Activated T-cell treated with anti-CD3 and anti-CD28 coated beads for 1 hour (primary cell): ENCODE measurements around the gene PRIMPOL.
A peak's percentile ranks its signal among the peaks of the same experiment; 100 is the strongest.
"Not testable (repeated sequence)": the region's sequence is repeated elsewhere in the genome, so short reads cannot be mapped to it uniquely, and the experiment has no call there.

Source experiments
- DNase-seq: peaks from one replicate; pipeline ENCODE4 v3.0.0-alpha.2; 2020; ENCODE audit warnings: low read depth

Gene PRIMPOL, protein sequence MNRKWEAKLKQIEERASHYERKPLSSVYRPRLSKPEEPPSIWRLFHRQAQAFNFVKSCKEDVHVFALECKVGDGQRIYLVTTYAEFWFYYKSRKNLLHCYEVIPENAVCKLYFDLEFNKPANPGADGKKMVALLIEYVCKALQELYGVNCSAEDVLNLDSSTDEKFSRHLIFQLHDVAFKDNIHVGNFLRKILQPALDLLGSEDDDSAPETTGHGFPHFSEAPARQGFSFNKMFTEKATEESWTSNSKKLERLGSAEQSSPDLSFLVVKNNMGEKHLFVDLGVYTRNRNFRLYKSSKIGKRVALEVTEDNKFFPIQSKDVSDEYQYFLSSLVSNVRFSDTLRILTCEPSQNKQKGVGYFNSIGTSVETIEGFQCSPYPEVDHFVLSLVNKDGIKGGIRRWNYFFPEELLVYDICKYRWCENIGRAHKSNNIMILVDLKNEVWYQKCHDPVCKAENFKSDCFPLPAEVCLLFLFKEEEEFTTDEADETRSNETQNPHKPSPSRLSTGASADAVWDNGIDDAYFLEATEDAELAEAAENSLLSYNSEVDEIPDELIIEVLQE

DNA sequence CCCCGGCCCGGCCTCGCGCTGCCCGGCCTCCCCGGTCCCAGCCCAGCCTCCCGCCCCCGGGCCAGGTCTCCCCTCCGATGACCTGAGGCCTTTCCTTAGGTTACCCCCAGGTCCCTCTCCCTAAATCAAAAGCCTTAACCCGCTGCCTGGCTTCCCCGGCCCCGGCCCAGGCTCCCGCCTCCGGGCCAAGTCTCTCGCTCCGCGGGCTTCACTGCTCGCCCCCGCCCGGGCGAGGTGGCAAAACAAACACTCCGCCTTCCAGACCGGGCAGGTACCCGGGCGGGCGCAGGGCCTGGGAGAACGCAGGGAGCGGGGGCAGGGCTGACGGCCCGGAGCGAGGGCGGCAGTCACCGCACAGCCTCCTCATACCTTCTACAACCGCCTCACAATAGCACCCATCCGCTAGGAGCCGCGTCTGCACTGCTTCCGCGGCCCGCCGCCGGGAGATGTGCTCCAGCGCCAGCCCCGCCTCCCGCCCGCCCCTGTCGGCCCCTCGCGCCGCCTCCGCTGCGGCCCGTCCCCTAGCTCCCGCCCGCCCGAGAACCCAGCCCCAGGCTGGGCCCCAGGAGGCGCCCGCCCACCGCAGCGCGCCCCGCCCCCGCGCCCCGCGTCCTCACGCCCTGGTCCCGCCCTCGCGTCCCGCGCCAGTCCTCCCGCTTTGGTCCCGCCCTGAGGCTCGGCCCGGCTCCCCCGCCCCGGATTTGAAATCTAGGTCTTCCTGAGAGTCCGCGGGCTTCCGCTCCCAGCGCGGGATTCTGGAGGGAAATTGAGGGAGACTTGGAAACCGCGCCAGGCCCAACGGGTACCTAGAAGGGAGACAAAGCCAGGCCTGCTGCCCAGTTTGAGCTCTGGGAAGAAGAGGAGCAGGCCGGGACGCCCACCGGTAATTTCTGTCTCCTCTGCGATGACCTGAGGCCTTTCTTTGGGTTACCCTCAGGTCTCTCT lies at the start of gene PRIMPOL, which contains the start of gene CASP3:
TSS of gene PRIMPOL (plus strand) at position 713 of the 945 bp plus-strand sequence. CDS start 7,403 bp downstream, outside the sequence.
TSS of gene CASP3 (minus strand) at position 422 of the 945 bp plus-strand sequence. CDS start 10,994 bp downstream, outside the sequence.
- DNase-seq: peak; percentile 92

DNA sequence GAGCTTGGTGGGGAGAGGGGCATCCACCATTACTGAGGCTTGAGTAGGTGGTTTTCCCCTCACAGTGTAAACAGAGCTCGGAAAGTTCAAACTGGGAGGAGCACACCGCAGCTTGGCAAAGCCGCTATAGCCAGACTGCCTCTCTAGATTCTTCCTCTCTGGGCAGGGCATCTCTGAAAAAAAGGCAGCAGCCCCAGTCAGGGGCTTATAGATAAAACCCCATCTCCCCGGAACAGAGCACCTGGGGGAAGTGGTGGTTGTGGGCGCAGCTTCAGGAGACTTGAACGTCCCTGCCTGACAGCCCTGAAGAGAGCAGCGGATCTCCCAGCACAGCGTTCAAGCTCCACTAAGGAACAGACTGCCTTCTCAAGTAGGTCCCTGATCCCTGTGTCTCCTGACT lies 48.6 kb upstream of the PRIMPOL start:
- not testable (repeated sequence) for DNase-seq

DNA sequence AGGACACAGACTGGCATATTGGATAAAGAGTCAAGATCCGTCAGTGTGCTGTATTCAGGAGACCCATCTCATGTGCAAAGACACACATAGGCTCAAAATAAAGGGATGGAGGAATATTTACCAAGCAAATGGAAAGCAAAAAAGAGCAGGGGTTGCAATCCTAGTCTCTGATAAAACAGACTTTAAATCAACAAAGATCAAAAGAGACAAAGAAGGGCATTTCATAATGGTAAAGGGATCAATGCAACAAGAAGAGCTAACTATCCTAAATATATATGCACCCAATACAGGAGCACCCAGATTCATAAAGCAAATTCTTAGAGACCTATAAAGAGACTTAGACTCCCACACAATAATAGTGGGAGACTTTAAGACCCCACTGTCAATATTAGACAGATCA lies 46.7 kb upstream of the PRIMPOL start:
- not testable (repeated sequence) for DNase-seq

DNA sequence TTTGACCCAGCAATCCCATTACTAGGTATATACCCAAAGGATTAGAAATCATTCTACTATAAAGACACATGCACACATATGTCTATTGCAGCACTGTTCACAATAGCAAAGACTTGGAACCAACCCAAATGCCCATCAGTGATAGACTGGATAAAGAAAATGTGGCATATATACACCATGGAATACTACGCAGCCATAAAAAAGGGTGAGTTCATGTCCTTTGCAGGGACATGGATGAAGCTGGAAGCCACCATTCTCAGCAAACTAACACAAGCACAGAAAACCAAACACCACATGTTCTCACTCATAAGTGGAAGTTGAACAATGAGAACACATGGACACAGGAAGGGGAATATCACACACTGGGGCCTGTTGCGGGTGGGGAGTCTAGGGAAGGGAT lies 42.1 kb upstream of the PRIMPOL start:
- DNase-seq: not testable (repeated sequence)

DNA sequence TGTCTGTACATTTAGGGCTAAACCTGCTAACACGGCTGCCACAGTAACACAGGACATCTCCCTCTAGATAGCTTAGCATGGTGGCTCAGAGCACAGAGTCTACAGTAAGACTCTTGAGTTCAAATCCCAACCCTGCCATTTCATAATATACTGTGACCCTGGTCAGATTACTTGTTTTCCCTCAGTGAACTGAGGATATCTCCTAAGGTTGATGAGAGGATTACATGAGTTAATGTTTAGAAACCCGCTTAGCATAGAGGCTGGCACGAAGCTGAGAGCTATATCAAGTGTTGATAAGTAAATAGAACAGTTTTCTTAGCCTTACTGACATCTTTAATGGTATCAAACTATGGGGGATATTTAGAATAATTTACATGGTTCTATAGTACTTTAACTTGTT lies 37.5 kb upstream of the PRIMPOL start:
- no peak for DNase-seq

DNA sequence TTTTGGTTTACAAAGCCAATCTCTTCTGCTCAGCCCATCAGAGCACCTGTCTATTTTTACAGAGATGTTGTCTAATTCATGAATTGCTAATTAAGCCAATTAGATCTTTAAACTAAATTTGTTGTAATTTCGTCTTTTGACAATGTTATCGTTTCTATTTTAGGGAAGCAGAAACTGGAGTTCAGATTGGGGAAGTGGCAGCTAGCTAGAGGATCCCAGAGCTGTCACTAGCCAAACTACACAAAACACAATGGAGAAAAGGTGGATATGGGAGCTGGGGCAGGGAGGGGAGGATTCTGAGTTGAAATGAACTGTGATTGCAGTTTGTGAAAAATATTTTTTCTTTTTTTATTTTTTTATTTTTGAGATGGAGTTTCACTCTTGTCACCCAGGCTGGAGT lies 36.1 kb upstream of the PRIMPOL start:
- DNase-seq: no peak

DNA sequence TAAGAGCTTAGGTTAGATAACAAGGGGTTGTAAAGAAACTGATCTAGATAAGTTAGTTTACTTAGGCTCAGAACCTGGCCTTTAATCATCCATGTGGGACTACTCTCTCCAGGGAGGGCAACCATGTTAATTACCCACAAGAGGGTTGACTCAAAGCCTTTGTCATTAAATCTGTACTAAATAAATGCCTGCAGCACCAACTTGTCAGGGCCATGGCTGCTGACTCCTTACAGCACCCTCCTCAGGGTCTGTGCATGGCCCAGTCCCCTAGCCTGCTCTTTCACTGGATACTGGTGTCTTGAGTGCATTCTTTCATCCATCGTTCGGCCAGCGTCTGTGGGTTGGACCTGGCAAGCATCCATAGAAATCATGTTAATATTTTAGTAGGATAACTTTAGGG lies 35.0 kb upstream of the PRIMPOL start:
- DNase-seq: no peak

DNA sequence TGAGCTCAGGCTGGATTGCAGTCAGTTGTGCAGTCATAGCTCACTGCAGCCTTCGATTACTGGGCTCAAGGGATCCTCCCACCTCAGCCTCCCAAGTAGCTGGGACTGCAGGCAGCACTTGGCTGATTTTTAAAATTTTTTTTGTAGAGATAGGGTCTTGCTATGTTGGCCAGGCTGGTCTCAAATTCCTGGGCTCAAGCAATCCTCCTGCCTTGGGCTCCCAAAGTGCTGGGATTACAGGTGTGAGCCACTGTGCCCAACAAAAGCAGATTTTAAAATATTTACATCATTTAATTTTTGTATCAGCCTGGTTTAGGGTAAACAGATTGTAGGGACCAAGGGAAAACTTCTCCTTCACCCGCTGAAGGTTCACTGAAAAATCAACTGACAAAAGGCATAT lies 33.4 kb upstream of the PRIMPOL start:
- DNase-seq: not testable (repeated sequence)

DNA sequence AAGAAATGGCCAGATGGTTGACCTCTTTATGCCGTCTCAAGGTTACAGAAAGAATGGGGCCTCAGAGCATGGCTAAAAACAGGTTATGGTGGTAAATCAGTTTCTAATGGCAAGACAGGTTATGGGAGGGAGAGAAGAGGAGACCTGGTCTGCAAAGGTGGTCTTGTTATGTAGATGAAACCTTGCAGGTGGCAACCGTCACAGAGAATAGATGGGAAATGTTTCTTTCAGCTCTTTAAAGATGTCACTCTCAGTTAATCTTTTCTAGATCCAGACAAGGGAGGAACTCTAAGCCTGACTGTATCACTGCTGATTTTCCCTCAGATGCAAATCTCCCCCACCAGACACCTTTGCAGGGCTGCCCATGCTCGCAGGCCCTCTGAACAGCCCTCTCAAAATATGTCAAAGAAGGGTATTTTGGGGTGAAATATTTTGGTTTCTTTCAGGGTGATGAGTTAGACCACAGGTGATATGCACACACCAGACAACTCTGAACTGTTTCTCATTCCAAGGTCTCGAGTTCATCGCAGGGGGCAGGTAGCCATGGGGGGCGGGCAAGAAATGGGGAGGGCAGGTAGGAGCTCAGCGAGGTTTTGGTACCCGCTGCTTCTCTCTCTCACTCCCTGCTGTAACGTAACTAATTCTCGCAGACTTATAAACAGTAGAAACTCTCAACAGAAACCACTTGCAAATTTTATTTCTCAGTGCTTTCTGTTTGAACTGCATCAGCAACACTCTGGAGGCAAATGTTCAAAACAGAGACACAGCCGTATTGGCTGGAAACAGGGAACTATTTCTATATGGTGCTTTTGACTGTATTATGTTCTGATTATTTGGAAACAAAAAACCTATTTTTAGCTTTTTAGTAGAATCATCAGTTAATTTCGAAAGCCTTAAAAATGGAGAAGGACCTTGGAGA lies 32.6 kb upstream of the PRIMPOL start:
- DNase-seq: no peak

DNA sequence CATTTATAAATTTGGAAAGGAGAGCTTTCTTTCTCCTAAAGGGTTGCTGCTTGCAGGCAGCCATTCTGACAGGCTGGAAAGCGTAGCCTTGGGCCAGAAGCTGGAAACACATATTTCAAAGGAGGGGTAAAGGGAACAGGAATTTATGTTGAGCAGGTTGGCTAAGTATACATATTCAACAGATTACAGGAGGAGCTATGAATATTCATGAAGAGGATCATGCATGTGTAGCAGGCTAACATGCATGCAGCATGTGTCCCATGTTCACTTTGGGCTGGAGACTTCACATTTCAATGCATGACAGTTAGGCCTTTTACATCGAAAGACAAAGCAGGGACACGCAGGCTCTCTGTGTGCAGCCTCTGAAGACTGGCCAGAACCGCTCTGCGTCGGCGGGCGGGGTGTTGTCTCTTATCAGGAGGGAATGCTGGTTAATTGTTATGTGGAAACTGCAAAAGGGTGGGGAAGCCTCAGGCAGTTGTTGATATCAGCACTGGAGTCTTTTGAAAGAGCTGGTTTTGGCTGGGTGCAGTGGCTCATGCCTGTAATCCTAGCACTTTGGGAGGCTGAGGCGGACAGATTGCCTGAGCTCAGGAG lies 31.8 kb upstream of the PRIMPOL start:
- no peak for DNase-seq

DNA sequence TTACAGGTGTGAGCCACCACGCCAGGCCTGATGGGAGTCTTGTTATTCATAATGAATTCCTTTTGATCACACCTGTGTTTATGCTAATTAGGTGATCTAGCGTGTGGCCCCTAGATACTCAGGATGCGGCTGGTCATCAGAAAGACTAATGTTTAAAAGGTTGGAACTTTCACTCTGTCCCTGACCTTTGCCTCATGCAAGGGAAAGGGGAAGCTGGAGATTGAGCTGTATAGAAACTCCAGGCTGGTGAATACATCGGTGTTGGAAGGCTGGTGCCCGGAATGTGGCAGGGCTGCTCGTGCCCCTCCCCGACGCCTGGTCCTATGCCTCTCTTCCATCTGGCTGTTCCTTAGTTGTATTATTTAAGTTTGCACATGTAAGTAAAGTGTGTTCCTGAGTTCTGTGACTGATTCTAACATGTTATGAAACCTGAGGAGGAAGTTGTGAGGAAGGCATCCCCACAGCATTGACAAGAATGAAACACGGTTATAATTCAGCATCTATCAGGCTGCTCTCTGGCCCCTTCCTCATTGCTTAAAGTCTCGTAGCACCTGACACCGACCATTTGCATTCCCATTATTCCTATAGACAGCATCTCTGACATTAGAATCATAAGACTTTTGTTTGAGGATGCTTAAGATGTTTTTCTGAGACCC lies 29.2 kb upstream of the PRIMPOL start:
- DNase-seq: no peak

DNA sequence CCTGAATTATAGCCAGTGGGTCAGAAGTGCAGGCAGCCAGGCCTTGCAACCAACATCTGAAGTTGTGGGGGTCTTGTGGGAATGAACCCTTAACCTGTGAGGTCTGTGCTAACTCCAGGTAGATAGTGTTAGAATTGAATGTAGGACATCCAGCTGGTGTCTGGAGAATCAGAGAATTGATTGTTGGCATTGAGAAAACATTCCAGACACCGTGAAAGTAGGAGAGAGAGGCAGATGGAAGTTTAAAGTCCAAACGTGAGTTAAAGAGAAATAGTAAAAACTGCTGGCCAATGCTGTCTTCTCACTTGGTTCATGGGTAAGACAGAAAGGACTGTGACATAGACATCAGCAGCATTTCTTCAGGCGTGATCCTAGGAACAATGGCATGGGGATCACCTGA lies 28.0 kb upstream of the PRIMPOL start:
- DNase-seq: no peak

DNA sequence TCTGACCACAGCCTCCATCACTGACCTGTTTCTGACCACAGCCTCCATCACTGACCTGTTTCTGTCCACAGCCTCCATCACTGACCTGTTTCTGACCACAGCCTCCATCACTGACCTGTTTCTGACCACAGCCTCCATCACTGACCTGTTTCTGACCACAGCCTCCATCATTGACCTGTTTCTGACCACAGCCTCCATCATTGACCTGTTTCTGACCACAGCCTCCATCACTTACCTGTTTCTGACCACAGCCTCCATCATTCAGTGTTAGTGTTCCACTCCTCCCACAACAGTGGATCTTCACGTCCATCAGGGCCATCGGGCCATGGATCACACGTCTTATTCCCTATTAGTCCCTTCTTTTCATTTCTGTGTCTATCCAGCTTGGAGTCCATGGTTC lies 25.0 kb upstream of the PRIMPOL start:
- not testable (repeated sequence) for DNase-seq

DNA sequence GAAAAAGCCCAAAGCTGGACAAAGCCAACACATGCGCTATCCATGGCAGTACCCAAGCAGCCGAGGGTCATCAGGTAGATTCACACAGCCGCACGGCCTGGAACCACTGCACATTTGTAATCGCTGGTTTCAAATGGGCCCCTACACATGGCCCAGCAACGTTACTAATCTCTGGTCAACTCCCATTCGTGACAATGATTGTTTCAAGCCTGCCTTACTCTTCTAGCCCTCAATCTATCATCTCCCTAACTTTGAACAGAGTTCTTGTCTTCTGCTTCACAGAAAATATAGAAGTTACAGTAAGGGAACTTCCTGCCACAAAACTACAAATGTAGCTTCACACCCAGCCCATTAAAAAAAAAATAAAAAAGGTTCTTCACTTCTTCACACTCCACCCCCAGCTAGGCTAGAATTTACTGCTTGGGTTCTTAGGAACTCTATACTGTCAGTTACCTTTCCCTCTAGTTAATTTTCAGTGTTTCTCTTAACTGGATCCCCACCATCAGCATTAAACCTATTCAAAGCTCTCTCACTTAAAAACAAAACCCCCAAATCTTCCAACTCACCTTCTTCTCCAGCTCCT lies 24.5 kb upstream of the PRIMPOL start:
- no peak for DNase-seq

DNA sequence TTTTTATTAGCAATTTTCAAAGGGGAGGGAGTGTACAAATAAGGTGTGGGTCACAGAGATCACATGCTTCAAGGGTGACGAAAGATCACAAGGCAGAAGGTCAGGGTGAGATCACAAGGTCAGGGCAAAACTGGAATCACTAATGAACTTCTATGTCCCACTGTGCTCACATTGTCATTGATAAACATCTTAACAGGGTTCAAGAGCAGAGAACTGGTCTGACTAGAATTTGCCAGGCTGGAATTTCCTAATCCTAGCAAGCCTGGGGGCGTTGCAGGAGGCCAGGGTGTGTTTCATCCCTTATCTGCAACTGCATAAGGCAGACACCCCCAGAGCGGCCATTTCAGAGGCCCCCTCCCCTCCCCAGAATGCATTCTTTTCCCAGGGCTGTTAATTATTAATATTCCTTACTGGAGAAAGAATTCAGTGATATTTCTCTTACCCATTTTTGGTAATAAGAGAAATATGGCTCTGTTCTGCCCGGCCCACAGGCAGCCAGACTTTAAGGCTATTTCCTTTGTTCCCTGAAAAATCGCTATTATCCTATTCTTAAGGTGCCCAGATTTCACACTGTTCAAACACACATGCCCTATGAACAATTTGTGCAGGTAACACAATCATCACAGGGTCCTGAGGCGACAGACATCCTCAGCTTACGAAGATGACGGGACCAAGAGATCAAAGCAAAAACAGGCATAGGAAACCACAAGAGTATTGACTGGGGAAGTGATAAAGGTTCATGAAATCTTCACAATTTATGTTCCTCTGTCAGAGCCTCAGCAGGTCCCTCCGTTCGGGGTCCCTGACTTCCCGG lies 23.5 kb upstream of the PRIMPOL start:
- not testable (repeated sequence) for DNase-seq

DNA sequence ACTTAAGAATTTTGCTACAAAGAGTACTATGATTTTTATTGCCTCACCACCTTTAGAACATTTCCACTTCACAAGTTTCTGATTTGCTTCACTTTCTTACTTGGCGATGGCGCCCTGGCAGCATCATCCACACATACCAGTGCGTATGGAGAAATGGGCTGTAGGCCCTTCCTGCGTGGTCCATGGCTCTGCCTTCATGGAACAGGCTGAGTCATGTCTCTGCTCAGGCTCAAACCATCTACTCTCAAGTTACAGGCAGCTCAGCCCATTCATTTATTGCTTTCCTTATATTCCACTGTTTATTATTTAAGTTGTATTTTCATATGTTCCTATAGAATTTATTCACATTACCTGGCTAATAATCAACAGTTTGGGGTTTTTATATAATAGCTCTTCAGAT lies 21.4 kb upstream of the PRIMPOL start:
- no peak for DNase-seq

DNA sequence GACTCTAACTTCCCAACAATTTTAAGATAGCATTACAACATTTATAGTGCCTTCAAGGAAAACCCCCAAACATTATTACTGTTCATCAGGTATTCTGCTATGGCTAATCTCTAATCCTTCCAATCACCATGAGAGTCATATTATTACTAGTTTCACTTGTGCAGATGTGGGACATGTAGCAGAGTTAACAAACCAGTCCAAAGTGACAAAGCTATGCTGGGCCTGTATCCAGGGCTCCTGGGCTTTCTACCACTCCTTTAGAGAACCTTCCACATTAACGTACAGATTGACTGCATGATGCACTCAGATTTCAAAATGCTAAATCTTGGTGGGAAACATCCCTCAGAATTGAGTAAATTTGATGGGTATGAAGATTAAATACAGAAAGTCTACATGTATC lies 16.7 kb upstream of the PRIMPOL start:
- DNase-seq: no peak

DNA sequence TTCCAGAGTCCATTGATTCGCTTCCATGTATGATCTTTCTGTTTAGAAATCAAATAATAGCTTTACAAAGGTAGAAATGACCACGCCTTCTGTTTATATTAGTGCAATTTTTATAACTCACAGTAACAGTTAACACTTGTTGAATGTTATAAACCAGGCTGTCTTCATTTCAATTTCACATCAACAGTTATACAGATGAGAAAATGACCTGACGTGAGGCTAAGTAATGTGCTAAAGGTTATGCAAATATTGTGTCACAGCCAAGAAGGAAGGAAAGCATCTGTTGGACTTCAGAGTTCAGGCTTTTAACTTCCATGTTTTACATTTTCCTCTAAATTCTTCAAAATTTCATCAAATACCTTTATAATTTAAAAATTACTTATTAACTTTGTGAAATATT lies 14.2 kb upstream of the PRIMPOL start:
- DNase-seq: no peak

DNA sequence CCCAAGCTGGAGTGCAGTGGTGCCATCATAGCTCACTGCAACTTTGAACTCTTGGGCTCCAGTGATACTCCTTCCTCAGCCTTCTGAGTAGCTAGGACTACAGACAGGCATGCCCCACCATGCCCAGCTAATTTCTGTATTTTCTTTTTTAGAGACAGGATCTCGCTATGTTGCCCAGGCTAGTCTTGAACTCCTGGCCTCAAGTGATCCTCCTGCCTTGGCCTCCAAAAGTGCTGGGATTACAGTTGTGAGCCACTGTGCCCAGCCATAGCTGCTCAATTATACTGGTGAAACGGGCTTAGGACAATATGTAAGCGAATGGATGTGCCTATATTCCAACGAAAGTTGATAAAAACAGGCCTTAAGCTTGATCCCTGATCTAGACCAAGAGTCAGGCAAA lies 13.4 kb upstream of the PRIMPOL start:
- DNase-seq: no peak
